ENCODE data around the gene RAPGEF6.

GRCh38 chr5:131509801-131510200 lies 125.2 kb downstream of the RAPGEF6 start:
- TF ChIP-seq, protein P1, sequence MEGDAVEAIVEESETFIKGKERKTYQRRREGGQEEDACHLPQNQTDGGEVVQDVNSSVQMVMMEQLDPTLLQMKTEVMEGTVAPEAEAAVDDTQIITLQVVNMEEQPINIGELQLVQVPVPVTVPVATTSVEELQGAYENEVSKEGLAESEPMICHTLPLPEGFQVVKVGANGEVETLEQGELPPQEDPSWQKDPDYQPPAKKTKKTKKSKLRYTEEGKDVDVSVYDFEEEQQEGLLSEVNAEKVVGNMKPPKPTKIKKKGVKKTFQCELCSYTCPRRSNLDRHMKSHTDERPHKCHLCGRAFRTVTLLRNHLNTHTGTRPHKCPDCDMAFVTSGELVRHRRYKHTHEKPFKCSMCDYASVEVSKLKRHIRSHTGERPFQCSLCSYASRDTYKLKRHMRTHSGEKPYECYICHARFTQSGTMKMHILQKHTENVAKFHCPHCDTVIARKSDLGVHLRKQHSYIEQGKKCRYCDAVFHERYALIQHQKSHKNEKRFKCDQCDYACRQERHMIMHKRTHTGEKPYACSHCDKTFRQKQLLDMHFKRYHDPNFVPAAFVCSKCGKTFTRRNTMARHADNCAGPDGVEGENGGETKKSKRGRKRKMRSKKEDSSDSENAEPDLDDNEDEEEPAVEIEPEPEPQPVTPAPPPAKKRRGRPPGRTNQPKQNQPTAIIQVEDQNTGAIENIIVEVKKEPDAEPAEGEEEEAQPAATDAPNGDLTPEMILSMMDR (IDR thresholded peaks at IDR 0.05; ENCODE audit: low read depth, low read length, poor library complexity, severe bottlenecking) = no peak
- no peak for TF ChIP-seq EZH2phosphoT487 (IDR thresholded peaks at IDR 0.05; ENCODE audit: borderline replicate concordance, low read length)
